Stimulated activated CD4-positive, alpha-beta T cell treated with anti-CD3 and anti-CD28 coated beads, Interleukin-2, amount 100 ng/mL, for 4 hours (primary cell): ENCODE results near the gene RHOT1.

Source experiments
- DNase-seq: peaks from one replicate; pipeline ENCODE4 v3.0.0-alpha.2; 2020; ENCODE audit warnings: low read depth

RHOT1 gene

DNA sequence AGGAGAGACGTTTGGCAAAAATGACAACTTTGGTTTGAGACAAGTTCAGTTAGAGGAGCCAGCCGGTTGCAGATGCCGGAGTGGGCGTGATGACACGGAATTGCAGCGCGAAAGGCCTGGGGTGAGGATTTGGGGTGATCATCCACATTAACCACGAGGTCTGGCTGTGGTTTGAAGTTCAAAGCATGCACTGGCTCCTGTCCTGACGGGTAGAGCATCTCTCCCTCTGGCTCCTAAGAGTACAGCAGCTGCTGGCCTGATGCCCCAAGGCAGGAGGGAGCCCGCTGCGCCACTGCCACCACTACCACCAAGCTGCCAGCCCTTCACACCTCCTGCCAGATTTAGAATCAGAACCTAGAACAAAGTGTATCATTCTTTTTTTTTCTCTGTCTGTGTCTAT lies 127.1 kb downstream of the RHOT1 start:
- no peak for DNase-seq

DNA sequence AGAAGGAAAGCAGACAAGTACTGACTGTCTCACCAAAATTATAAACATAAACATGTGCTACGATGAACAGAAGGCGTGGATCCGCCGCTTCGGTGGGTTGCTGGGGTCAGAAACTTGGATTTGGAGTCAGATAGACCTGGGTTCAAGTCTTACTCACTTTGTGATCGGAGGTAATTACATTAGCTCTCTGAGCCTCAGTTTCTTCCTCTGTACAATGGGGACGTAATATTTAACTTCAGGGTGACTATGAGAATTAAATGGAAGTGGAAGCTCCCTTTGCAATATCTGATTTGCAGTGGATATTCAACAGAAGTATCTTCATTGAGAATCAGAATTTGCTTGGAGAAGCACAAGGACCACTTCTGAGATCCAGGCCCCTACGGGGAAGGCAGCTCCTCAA lies 129.5 kb downstream of the RHOT1 start:
- no peak for DNase-seq

DNA sequence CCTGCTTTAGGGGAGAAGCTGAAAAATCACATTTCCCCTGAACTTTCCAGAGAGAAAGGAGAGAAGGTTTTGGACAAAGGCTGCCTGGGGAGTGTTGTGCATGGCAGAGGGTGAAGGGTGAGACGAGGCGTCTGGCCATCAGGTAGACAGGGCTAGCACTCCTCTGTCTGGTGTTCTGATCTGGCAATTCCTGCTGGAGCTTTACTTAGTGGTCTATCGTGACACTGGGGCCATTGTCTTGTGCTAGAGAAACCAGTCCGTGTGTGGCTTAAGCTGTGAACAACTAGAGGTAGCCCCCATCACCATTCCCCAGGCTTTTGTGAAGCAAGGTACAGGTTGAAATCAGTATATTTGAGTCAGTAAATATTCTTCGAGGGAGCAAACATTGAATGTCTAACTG lies 131.8 kb downstream of the RHOT1 start:
- no peak for DNase-seq

GRCh38 chr17:32274643-32275042 lies 132.3 kb downstream of the RHOT1 start:
- no peak for DNase-seq
